KMS-11 (cell line): ENCODE data around the gene TRABD2B.

ENCODE experiments used
- H2AFZ ChIP-seq: fragments of 200-600 bp; sonication (generic); 2 replicates; pipeline ENCODE4 v1.6.1; 2016; ENCODE audit warnings: antibody characterized with exemption, mixed run types, low read depth
- H3K27ac ChIP-seq: fragments of 200-600 bp; sonication (generic); 2 replicates; pipeline ENCODE4 v1.6.1; 2016; ENCODE audit warnings: mild to moderate bottlenecking, mixed run types
- H3K27me3 ChIP-seq: fragments of 200-600 bp; sonication (generic); 2 replicates; pipeline ENCODE4 v1.6.1; 2017; ENCODE audit warnings: mild to moderate bottlenecking, low read depth, mixed run types, moderate library complexity; ENCODE audit not compliant: insufficient read depth
- H3K36me3 ChIP-seq: fragments of 200-600 bp; sonication (generic); 2 replicates; pipeline ENCODE4 v1.6.1; 2017; ENCODE audit warnings: mild to moderate bottlenecking, mixed run types; ENCODE audit not compliant: insufficient read depth
- H3K4me1 ChIP-seq: fragments of 200-600 bp; sonication (generic); 2 replicates; pipeline ENCODE4 v1.6.1; 2016; ENCODE audit warnings: mild to moderate bottlenecking, low read depth, mixed run types; ENCODE audit not compliant: poor library complexity, severe bottlenecking
- H3K4me2 ChIP-seq: fragments of 200-600 bp; sonication (generic); 2 replicates; pipeline ENCODE4 v1.7.0; 2016; ENCODE audit warnings: mild to moderate bottlenecking, mixed run types
- H3K4me3 ChIP-seq: fragments of 200-600 bp; sonication (generic); IDR thresholded peaks from 2 replicates; pipeline ENCODE4 v1.6.1; 2017; ENCODE audit warnings: low read depth, low read length, mixed read lengths; ENCODE audit not compliant: insufficient read depth
- H3K79me2 ChIP-seq: fragments of 200-600 bp; sonication (generic); 2 replicates; pipeline ENCODE4 v1.6.1; 2016; ENCODE audit warnings: low read depth, mixed run types; ENCODE audit not compliant: insufficient read depth
- H3K9ac ChIP-seq: fragments of 200-600 bp; sonication (generic); 2 replicates; pipeline ENCODE4 v1.6.1; 2016; ENCODE audit warnings: mild to moderate bottlenecking, mixed run types
- H4K20me1 ChIP-seq: fragments of 200-600 bp; sonication (generic); 2 replicates; pipeline ENCODE4 v1.6.1; 2016; ENCODE audit warnings: mild to moderate bottlenecking, mixed run types; ENCODE audit not compliant: insufficient read depth
- TF ChIP-seq, protein P1 (sequence below): fragments of 200-600 bp; sonication (generic); conservative IDR thresholded peaks from 2 replicates; pipeline ENCODE4 v1.6.1; 2017; ENCODE audit warnings: low read depth, mild to moderate bottlenecking, antibody characterized with exemption, low read length, moderate library complexity, mixed read lengths

Gene TRABD2B

DNA sequence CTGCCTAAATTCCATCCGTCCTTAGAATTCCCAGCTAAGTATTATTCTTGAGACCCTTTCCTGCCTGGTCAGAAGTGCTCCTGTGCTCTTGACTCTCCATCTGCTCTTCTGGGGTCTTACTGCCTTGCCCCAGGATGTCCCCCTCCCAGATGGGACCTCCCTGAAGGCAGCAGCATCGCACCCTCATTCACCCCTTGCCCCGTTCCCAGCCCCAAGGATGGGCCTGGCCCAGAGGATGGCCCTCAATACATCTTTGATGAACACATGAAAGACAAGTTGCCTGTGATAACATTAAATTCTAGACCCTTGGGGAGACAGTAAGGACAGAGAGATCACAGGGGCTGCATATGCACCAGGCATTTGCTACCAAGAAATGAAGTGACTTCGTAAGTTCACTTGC lies 167.2 kb downstream of the TRABD2B start:
- no peaks in the 10 kb centered on the region for H3K4me1 ChIP-seq
- TF ChIP-seq, protein P1, sequence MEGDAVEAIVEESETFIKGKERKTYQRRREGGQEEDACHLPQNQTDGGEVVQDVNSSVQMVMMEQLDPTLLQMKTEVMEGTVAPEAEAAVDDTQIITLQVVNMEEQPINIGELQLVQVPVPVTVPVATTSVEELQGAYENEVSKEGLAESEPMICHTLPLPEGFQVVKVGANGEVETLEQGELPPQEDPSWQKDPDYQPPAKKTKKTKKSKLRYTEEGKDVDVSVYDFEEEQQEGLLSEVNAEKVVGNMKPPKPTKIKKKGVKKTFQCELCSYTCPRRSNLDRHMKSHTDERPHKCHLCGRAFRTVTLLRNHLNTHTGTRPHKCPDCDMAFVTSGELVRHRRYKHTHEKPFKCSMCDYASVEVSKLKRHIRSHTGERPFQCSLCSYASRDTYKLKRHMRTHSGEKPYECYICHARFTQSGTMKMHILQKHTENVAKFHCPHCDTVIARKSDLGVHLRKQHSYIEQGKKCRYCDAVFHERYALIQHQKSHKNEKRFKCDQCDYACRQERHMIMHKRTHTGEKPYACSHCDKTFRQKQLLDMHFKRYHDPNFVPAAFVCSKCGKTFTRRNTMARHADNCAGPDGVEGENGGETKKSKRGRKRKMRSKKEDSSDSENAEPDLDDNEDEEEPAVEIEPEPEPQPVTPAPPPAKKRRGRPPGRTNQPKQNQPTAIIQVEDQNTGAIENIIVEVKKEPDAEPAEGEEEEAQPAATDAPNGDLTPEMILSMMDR = no peak
- H3K79me2 ChIP-seq = no peaks in the 10 kb centered on the region
- H3K27me3 ChIP-seq = no peaks in the 10 kb centered on the region
- no peaks in the 10 kb centered on the region for H3K36me3 ChIP-seq
- no peak overlapping the region for H3K4me2 ChIP-seq
- no peak overlapping the region for H2AFZ ChIP-seq
- no peaks in the 10 kb centered on the region for H4K20me1 ChIP-seq
- no peak overlapping the region for H3K27ac ChIP-seq
- no peak overlapping the region for H3K9ac ChIP-seq
- H3K4me3 ChIP-seq = no peak overlapping the region

DNA sequence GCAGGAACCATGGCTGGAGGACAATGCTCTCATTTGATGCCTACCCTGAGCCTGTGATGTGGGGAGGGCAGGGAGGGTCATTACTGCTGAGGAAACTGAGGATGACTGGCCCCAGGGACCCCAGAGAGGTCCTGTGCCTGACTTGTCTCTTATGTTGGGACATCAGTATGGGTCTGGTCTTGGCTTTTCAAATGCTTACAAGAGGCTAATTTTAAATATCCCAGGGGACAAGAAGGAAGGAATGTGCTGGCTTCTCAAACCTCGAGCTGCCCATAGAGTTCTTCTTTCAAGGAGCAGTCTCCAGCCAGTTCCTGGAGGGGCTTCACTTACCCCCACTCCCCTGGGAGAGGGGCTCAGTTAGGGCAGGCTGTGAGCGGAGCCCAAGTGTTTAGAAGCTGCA lies 168.2 kb downstream of the TRABD2B start:
- TF ChIP-seq, protein P1 = no peak
- H3K36me3 ChIP-seq = no peaks in the 10 kb centered on the region
- no peaks in the 10 kb centered on the region for H3K4me1 ChIP-seq
- no peak overlapping the region for H2AFZ ChIP-seq
- no peaks in the 10 kb centered on the region for H3K27me3 ChIP-seq
- H3K27ac ChIP-seq = no peak overlapping the region
- no peak overlapping the region for H3K4me2 ChIP-seq
- H3K79me2 ChIP-seq = no peaks in the 10 kb centered on the region
- H4K20me1 ChIP-seq = no peaks in the 10 kb centered on the region
- H3K4me3 ChIP-seq = no peak overlapping the region
- no peak overlapping the region for H3K9ac ChIP-seq

DNA sequence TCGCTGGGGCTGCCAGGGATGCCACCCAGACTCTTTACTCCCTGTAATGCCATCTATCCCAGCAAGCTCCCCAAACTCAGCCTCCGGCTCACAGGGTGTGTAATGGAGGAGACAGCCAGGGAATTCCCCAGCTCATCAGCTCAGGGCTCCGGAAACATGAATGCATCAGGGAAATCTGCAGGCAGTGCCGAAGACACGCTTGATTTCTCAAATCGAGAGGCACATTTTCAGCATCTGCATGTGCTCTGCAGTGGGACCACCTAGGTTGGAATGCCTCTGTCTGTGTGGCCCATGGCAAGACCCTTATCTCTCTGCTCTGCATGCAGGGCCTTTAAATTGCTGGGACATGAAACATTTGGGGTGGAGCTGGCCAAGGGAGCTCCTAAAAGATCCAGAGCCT lies 170.1 kb downstream of the TRABD2B start:
- TF ChIP-seq, protein P1 = no peak
- no peaks in the 10 kb centered on the region for H3K36me3 ChIP-seq
- H3K27ac ChIP-seq = no peak overlapping the region
- no peaks in the 10 kb centered on the region for H3K4me1 ChIP-seq
- no peak overlapping the region for H3K4me2 ChIP-seq
- H4K20me1 ChIP-seq = no peaks in the 10 kb centered on the region
- H3K27me3 ChIP-seq = no peaks in the 10 kb centered on the region
- no peak overlapping the region for H3K4me3 ChIP-seq
- no peak overlapping the region for H2AFZ ChIP-seq
- H3K79me2 ChIP-seq = no peaks in the 10 kb centered on the region
- H3K9ac ChIP-seq = no peak overlapping the region

DNA sequence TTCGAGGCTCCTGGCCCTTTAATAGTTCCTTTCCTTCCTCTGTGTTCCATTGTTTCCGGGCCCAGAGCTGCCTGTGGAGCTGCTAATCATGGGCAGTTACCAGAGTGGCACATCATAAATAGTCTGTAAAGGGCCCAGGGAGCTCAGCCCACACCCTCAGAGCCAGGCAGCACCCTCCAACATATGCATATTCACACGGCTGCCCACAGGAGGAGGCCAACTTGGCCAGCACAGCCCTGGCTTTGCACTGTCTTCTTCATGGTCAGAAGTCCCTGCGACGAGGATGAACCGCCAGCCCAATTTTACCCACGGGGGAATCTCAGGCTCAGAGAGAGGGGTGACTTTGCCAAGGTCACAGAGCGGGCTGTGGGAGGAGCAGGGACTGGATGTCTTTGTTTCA lies 172.5 kb downstream of the TRABD2B start:
- Histone ChIP-seq H3K36me3 (no peaks in the 10 kb centered on the region), H3K4me2 (no peak overlapping the region), H3K27me3 (no peaks in the 10 kb centered on the region), H3K4me1 (no peaks in the 10 kb centered on the region), H3K79me2 (no peaks in the 10 kb centered on the region), H3K4me3 (no peak overlapping the region), H2AFZ (no peak overlapping the region), H3K9ac (no peak overlapping the region), H3K27ac (no peak overlapping the region), H4K20me1 (no peaks in the 10 kb centered on the region)
- TF ChIP-seq, protein P1 = no peak
